Activated CD8-positive, alpha-beta memory T cell treated with anti-CD3 and anti-CD28 coated beads, Interleukin-2, amount 50 U/mL, for 24 hours (primary cell): ENCODE results near the gene POTEH.
"Not testable (repeated sequence)": the region's sequence is repeated elsewhere in the genome, so short reads cannot be mapped to it uniquely, and the experiment has no call there.

ENCODE experiments used
- DNase-seq: peaks from one replicate; pipeline ENCODE4 v3.0.0-alpha.2; 2020; ENCODE audit errors: extremely low read depth

The POTEH gene

DNA sequence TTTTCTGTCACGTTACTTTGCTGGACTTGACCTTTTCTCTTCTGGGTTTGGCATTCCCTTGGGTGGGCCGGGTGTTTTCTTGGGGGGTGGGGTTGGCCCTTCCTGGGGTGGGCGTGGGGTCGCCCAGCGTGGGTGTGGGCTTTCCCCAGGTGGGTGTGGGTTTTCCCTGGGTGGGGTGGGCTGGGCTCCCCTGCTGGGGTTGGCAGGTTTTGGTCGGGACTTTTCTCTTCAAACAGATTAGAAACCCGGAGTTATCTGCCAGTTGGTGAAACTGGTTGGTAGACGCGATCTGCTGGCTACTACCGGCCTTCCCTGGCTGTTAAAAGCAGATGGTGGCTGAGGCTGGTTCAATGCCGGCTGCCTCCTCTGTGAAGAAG, at the start of gene POTEH:
Gene POTEH, plus strand, starts transcription at position 278 of the 377 bp plus-strand sequence. Its CDS starts 52 bp downstream, at position 330.
- not testable (repeated sequence) for DNase-seq

DNA sequence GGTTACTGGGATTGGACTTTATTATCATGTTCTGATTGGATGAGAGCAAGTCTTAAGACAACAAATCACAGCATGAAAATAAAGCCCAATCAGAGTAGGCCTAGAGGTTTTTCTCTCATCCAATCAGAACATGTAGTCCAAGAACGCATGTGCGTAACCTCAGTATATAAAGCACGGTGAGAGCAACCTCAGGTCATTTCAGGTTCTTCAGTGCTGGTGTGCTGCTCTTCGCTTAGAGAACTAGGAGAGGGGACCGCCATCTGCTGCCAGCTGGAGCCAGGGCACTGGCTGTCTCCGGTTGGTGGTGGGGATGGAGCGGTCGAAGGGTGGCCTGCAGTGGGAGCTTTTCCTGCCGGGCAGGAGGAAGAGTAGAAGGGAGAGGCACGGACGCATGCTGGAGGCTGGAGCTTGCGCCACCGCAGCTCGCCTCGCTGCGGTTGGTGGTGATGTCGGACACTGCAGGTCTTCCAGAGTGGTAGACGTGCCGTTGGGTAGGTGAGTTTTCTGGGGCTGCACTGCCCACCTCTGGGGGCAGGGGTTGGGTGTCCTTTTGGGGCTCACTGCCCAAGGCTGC, 47.5 kb upstream of the POTEH start:
- DNase-seq, result not testable (repeated sequence)

DNA sequence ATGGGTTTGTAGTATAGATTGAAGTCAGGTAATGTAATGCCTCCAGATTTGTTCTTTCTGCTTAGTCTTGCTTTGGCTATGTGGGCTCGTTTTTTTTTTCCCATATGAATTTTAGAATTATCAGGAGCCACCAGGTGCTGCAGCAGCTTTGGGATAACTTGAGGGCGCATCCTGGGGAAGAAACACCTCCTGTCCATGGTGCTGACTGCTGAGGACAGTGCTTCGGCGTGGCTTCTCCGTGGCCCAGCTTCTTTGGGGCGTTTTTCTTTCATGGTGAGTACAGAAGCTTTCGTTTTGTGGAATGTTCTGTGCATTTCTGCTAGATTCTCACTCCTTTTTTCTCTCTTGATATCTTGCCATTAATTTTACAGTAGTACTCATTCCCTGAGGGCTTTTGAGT, 37.9 kb upstream of the POTEH start:
- DNase-seq, result not testable (repeated sequence)

DNA sequence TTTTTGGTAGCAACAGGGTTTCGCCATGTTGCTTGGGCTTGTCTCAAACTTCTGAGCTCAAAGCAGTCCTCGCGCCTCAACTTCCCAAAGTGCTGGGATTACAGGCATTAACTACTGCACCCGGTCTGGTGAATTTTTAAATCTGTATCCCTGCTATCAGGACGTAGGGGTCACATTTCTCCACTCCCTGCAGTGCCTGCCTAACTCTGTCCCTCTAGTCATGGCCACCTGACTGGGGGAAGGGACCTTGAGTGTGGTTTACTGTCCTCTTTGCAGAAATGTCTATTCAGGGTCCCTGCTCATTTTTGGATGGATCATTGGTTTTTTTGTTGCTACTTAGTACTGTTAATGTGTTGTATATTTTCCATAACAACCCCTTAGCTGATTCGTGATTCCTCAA, 37.1 kb upstream of the POTEH start:
- DNase-seq, result not testable (repeated sequence)

DNA sequence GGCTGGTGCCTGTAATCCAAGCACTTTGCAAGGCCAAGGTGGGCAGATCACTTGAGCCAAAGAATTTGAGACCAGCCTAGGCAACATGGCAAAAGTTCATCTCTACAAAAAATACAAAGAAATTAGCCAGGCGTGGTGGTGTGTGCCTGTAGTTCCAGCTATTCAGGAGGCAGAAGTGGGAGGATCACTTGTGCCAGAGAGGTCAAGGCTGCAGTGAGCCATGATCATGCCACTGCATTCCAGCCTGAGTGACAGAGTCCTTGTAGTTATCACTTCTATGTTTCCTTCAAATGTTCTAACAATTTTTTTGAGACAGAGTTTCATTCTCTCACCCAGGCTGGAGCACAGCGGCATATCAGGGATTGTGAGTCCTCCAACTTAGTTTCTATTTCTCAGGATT, 36.6 kb upstream of the POTEH start:
- not testable (repeated sequence) for DNase-seq

DNA sequence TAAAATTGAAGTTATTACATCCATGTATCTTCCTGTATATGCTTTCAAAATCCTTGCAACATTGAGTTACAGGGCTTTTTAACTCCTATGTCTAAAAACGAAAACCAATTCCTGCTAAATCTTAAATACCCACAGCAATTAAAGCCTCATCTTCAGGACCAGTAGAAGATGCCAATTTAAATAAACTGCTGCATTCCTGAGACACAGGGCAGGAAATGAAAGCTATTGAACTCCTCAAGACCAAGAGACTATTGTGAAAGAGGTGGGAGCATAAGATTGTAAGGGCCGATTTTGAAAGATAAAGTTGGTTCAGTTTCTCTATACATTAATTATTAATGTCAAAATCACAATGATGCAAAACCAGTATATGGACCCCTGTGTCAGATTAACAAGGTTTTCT, 28.7 kb upstream of the POTEH start:
- DNase-seq, result not testable (repeated sequence)

DNA sequence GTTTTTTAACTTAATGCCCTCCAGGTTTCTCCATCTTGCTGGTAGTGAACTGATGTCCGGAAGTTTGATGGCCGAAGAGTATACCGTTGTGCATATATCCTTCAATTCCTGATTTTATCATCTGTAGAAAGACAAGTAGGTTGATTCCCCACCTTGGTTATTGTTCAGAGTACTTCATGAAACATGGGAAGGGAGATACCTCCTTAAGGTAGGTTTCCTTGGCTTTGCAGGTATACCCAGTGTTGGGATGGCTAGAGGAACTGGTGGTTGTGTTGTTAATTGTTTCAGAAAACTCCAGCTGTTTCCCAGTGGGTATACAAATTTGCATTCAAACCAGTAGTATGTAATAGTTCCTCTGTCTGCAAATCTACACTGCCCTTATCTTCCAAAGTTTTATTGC, 25.1 kb upstream of the POTEH start:
- DNase-seq, result not testable (repeated sequence)

DNA sequence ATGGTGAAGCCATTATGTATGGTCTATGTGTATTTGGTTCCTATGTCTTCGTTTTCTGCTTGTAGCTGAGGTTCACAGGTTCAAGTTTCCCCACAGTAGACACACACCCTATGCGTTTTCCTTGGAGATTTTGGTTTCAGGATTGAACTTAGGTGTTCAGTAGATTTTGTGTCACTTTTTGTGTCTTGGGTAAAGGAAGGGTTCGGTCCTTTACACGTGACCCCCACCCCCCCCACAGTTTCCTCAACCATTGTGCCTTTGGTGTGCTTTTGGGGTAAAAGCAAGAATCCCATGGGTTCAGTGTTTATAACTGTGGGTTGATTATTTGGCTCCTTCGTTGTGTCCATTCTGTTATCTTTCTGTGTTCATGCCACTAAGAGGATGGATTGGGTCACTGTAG, 24.3 kb upstream of the POTEH start:
- not testable (repeated sequence) for DNase-seq

DNA sequence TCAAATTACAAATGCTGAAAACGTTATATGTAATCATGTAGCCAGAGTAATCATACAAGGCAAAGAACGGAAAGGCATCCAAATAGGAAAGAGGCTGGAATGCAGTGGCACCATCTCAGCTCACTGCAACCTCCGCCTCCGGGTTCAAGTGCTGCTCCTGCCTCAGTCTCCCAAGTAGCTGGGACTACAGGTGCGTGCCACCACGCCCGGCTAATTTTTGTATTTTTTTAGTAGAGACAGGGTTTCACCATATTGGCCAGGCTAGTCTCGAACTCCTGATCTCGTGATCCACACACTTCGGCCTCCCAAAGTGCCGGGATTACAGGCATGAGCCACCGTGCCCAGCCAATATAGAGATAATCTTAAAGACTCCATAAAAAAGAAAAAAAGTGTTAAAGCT, 20.4 kb upstream of the POTEH start:
- not testable (repeated sequence) for DNase-seq

DNA sequence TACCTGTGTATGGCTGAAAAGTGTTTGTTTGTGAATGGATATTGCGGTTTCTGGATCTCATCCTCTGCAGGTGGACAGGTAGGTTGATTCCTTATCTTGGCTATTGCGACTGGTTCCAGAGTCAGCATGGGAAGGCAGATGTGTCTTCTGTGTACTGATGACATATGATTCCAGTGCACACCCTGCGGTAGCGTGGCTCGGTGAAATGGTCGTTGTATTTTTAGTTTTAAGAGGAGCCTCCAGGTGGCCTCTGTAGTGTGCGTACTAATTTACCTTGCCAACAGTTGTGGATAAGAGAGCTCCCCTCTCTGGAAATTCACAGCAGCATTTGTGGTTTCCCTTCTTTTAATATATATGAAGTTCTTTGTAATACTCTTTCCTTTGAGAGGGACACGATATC, 10.1 kb upstream of the POTEH start:
- DNase-seq, result not testable (repeated sequence)

DNA sequence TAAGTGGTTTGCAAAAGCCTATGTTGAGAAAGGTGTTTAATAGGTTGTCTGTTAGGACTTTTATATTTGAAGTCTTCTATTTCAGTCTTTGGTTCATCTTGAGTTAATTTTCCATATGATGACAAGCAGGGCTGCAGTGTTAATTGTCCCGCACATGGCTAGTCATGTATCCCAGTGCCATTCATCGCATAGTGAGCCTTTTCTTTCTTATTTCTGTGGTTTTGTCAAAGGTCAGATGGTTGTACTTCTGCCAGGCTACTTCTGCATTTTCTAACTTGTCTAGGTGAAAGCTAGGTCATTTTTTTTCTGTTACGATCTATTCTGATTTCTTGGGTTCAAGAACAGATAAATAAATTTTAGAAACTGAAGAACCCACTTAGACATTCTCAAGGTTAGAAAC, 5.7 kb upstream of the POTEH start:
- DNase-seq, result not testable (repeated sequence)

DNA sequence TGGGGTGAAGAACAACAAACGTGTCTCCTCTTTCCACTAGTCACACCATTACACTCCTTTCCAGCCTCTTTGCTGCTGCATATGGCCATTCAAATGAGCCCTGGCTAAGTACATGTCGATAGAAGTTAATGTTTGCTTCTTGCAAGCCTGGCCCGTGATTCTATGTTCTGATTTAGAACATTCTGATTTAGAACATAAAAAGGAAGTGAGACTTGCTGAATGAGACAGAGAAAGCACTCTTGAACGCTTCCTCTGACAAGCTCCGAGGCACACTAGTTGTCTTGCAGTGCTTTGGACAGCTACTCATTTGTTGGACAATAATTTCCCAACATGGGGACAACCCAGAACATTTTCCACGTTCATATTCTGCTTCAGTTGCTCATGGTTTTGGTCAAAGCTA, 5.1 kb upstream of the POTEH start:
- not testable (repeated sequence) for DNase-seq

DNA sequence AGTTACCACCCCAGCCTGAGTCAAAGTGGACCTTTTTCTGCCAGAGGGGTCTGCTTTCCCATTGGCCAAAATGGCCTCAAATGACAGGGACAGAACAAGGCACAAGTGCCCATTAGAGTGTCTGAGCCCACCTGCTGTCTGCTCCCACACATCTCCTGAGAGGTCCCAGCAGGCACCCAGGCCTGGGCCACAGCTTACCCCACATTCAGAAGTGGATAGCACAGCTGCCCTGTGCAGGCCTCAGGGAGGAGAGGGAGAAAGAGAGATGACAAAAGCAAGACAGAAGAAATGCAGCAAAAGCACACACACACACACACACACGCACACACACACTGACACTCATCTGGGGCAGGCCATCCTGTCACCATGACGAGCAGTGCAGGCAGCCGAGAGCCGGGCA, 4.2 kb upstream of the POTEH start:
- DNase-seq, result not testable (repeated sequence)

DNA sequence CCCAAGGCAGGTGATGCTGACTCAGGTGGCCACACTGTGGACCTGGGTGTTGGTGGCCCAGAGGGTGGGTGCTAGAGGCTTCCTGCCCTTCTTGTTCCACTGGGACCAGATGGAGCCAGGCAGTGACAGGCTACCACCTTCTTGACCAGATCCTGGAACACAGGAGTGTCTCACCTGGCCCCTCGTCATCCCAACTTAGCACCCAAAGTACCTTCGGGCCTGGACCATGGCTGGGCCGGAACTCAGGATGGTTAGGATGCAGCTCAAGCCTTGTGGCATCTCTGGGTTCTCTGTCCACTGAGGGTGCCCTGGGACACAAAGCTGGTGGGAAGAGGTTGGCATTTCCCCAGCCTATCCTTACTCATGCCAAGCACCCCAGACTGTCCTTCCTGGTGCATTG, 2.7 kb upstream of the POTEH start:
- not testable (repeated sequence) for DNase-seq

DNA sequence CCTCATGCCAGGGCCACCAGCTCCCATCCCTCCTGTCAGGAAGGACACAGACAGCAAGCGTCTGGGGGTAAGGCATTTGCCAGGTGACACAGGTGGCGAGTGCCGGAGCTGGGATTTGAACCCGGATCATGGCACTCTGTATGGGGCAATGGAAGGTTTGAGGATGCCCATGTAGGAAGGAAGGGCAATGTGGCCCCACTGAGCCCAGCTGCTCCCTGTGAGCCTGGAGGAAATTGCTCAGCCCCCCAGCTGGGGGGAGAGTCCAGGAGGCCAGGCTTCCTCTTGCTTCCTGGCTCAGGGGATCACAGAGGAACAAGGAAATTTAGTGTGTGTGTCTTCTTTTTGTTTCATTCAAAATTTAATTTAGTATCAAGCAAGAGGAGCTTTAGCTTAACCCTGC, 2.1 kb upstream of the POTEH start:
- DNase-seq, result not testable (repeated sequence)

DNA sequence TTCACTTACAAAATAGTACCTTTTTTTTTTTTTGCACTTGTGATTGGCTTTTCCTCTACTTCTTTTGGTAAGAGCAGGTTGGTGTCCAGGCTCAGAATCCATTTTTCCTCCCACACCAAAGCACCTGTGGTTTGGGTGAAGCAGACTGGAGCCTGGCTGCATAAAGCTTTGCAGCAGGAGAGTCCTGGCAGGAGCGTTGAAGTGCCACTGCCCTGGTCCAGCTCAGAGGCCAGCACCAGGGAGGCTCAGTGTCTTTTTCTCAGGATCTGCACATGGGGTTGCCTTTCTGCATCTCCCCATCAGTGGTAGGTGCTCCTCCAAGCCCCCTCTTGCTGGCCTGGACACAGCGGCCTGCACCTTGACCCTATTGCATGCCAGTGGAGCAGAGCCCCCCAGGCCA, 1.7 kb upstream of the POTEH start:
- not testable (repeated sequence) for DNase-seq

DNA sequence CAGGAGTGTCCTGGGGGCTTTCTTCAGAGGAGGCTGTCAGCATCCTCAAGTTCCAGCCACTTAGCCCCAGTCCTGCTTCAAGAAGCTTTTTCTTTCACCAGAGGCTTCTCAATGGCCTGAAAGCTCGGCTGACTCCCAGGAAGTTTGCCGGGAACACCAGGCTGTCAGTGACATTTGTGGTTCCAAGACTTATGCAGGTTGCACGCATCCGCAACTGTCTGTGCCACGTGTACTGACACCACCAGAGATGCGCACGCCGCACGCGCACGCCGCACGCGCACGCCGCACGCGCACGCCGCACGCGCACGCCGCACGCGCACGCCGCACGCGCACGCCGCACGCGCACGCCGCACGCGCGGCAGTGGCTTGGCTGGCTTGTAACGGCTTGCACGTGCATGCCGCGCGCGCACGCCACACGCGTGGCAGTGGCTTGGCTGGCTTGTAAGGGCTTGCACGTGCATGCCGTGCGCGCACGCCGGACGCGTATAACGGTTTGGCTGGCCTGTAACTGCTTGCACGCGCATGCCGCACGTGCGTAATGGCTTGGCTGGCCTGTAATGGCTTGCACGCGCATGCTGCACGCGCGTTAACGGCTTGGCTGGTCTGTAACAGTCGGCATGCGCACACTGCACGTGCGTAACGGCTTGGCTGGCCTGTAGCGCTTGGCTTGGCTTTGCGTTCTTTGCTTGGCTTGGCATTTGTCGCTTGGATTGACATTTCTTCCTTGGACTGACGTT, 646 bp upstream of the POTEH start:
- DNase-seq, result not testable (repeated sequence)

DNA sequence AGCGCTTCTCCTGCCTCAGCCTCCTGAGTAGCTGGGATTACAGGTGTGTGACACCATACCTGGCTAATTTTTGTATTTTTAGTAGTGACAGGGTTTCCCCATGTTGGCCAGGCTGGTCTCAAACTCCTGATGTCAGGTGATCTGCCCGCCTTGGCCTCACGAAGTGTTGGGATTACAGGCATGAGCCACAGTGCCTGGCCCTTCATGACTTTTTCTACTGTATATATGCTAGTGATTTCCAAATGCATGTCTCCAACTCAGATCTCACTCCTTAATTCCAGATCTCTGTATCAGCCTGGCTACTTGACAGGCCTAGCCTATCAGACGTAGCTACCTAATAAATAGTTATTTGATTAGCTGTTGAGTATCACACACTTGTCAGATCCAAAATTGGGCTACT, 23.8 kb downstream of the POTEH start:
- not testable (repeated sequence) for DNase-seq

DNA sequence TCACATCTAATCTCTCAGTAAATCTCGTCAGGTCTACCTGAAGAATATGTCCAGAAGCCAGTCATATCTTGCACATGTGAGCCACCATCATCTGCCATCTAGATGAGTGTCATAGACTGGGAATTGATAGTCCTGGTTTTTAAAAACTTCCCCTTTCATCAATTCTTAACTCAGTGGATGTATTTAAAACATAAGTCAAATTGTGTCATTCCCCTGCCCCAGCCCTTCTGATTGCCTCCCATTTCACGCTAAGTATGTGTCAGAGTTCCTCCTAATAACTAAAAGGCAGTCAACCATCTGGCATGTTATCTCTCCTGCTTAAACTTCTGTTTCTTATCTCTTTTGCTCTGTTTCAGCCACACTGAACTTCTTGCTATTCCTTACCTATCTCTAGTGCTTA, 24.3 kb downstream of the POTEH start:
- not testable (repeated sequence) for DNase-seq

DNA sequence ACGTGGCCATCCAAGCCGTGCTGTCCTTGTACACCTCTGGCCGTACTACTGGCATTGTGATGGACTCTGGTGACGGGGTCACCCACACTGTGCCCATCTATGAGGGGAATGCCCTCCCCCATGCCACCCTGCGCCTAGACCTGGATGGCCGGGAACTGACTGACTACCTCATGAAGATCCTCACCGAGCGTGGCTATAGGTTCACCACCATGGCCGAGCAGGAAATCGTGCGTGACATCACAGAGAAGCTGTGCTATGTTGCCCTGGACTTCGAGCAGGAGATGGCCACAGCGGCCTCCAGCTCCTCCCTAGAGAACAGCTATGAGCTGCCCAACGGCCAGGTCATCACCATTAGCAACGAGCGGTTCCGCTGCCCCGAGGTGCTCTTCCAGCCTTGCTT, 32.1 kb downstream of the POTEH start:
- not testable (repeated sequence) for DNase-seq

DNA sequence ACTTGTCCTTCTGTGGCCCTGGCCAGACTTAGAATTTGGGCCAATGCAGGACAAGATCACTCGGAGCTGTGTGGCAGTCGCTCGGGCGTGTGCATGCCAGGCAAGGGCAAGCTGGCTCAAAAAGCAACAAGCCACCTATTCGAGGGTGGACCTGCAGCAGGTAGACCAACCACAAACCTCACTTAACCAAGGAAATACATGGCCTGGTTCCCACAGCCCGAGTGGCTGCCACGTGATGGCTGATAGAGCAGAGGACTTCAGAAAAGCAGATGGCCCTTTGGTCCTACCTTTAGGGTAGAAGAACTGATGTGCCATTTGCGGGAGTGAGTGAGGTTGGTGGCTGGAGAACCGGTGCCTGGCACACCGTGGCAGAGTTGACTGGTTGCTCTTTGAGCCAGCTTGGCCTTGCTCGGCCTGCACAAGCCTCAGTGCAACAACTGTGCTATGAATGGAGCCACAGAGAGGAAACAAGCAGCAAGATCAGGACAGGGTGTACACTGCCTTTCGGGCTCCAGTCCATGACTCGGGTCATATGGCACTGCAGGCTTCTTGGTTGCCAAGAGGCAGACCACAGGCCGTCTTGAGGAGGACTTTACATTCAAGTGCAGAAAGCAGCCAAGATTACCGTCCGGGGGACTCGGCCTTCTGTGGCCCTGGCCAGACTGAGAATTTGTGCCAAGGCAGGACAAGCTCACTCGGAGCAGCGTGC, 39.5 kb downstream of the POTEH start:
- DNase-seq, result not testable (repeated sequence)

DNA sequence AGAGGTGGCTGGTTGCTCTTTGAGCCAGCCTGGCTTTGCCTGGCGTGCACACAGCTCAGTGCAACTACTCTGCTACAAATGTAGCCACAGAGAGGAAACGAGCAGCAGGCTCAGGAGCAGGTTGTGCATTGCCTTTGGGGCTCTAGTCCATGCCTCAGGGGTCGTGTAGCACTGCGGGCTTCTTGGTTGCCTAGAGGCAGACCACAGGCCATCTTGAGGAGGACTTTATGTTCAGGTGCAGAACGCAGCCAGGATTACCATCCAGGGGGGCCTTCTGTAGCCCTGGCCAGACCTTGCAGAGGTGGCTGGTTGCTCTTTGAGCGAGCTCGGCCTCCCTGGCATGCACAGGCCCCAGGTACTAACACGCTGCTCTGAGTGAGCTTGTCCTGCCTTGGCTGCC, 41.2 kb downstream of the POTEH start:
- DNase-seq, result not testable (repeated sequence)

DNA sequence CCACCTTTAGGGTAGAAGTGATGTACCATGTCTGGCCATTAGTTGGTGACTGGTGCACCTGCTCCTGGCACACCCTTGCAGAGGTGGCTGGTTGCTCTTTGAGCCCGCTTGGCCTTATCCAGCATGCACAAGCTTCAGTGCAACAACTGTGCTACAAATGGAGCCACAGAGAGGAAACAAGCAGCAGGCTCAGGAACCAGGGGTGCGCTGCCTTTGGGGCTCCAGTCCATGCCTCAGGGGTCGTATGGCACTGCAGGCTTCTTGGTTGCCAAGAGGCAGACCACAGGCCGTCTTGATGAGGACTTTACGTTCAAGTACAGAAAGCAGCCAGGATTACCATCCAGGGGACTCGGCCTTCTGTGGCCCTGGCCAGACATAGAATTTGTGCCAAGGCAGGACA, 44.6 kb downstream of the POTEH start:
- DNase-seq, result not testable (repeated sequence)
